GM21529 (cell line): ENCODE results near the gene OCA2.
A peak's percentile ranks its signal among the peaks of the same experiment; 100 is the strongest.

ENCODE experiments used
- ATAC-seq: cut with Tn5 transposase; IDR thresholded peaks from one replicate; pipeline ENCODE4 v1.9.1; 2021; ENCODE audit not compliant: unreplicated experiment

The OCA2 gene

GRCh38 chr15:28105793-28106192 is 6.7 kb upstream of the OCA2 start:
- no peak for ATAC-seq

- no peak for ATAC-seq
Observed at GRCh38 chr15:28105224-28105791, 6.2 kb upstream of the OCA2 start.

GRCh38 chr15:28104326-28104725 is 5.2 kb upstream of the OCA2 start:
- no peak for ATAC-seq

- no peak for ATAC-seq
Observed at GRCh38 chr15:28103831-28104230, 4.7 kb upstream of the OCA2 start.

GRCh38 chr15:28101983-28102441 is 2.9 kb upstream of the OCA2 start:
- no peak for ATAC-seq

GRCh38 chr15:28101201-28101600 is 2.1 kb upstream of the OCA2 start:
- ATAC-seq: no peak

GRCh38 chr15:28100516-28101195 is 1.5 kb upstream of the OCA2 start:
- no peak for ATAC-seq

GRCh38 chr15:28099555-28100140 is 533 bp upstream of the OCA2 start:
- no peak for ATAC-seq

- ATAC-seq: no peak
Observed at GRCh38 chr15:28098360-28098765, 752 bp downstream of the OCA2 start.

GRCh38 chr15:28097656-28098359 is 1.3 kb downstream of the OCA2 start:
- ATAC-seq: no peak

- ATAC-seq: no peak
Observed at GRCh38 chr15:28096670-28097431, 2.3 kb downstream of the OCA2 start.

GRCh38 chr15:28096411-28096669 is 2.8 kb downstream of the OCA2 start:
- peak; percentile 2 for ATAC-seq

GRCh38 chr15:28094732-28095521 is 4.2 kb downstream of the OCA2 start:
- no peak for ATAC-seq

- ATAC-seq: no peak
Observed at GRCh38 chr15:28093752-28094535, 5.2 kb downstream of the OCA2 start.

GRCh38 chr15:28091313-28091712 is 7.8 kb downstream of the OCA2 start:
- ATAC-seq: no peak

GRCh38 chr15:28086175-28086703 is 12.9 kb downstream of the OCA2 start:
- peak; percentile 96 for ATAC-seq

- ATAC-seq: no peak
Observed at GRCh38 chr15:28085489-28086174, 13.5 kb downstream of the OCA2 start.

GRCh38 chr15:28084547-28084946 is 14.6 kb downstream of the OCA2 start:
- ATAC-seq: no peak
